ENCODE results near the gene OR51B6.
A peak's percentile ranks its signal among the peaks of the same experiment; 100 is the strongest.
"Not testable (repeated sequence)": the region's sequence is repeated elsewhere in the genome, so short reads cannot be mapped to it uniquely, and the experiment has no call there.

DNA sequence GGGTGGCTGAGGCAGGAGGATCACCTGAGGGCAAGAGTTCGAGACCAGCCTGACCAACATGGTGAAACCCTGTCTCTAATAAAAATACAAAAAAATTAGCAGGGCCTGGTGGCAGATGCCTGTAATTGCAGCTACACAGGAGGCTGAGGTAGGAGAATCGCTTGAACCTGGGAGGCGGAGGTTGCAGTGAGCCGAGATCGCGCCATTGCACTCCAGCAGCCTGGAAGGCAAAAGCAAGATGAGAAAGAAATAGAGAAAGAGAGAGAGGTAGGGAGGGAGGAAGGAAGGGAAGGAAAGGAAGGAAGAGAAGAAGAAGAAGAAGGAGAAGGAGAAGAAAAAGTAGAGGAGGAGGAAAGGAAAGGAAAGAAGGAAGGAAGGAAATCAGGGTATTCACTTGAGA is 15.1 kb downstream of the OR51B6 start:
- TF ChIP-seq, protein P1, sequence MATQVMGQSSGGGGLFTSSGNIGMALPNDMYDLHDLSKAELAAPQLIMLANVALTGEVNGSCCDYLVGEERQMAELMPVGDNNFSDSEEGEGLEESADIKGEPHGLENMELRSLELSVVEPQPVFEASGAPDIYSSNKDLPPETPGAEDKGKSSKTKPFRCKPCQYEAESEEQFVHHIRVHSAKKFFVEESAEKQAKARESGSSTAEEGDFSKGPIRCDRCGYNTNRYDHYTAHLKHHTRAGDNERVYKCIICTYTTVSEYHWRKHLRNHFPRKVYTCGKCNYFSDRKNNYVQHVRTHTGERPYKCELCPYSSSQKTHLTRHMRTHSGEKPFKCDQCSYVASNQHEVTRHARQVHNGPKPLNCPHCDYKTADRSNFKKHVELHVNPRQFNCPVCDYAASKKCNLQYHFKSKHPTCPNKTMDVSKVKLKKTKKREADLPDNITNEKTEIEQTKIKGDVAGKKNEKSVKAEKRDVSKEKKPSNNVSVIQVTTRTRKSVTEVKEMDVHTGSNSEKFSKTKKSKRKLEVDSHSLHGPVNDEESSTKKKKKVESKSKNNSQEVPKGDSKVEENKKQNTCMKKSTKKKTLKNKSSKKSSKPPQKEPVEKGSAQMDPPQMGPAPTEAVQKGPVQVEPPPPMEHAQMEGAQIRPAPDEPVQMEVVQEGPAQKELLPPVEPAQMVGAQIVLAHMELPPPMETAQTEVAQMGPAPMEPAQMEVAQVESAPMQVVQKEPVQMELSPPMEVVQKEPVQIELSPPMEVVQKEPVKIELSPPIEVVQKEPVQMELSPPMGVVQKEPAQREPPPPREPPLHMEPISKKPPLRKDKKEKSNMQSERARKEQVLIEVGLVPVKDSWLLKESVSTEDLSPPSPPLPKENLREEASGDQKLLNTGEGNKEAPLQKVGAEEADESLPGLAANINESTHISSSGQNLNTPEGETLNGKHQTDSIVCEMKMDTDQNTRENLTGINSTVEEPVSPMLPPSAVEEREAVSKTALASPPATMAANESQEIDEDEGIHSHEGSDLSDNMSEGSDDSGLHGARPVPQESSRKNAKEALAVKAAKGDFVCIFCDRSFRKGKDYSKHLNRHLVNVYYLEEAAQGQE (IDR thresholded peaks at IDR 0.05; ENCODE audit: unreplicated experiment) = not testable (repeated sequence)
- TF ChIP-seq, protein P2, sequence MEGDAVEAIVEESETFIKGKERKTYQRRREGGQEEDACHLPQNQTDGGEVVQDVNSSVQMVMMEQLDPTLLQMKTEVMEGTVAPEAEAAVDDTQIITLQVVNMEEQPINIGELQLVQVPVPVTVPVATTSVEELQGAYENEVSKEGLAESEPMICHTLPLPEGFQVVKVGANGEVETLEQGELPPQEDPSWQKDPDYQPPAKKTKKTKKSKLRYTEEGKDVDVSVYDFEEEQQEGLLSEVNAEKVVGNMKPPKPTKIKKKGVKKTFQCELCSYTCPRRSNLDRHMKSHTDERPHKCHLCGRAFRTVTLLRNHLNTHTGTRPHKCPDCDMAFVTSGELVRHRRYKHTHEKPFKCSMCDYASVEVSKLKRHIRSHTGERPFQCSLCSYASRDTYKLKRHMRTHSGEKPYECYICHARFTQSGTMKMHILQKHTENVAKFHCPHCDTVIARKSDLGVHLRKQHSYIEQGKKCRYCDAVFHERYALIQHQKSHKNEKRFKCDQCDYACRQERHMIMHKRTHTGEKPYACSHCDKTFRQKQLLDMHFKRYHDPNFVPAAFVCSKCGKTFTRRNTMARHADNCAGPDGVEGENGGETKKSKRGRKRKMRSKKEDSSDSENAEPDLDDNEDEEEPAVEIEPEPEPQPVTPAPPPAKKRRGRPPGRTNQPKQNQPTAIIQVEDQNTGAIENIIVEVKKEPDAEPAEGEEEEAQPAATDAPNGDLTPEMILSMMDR (conservative IDR thresholded peaks at IDR 0.05; ENCODE audit: low read depth in 2 of 2) = peak in 1 of 2 experiments; percentile 40; a peak in 2 of 4 replicates
- TF ChIP-seq POLR2AphosphoS5 (IDR thresholded peaks at IDR 0.05; ENCODE audit: low read depth); EZH2 (IDR thresholded peaks at IDR 0.05; ENCODE audit: low read depth, unreplicated experiment); JUNB (IDR thresholded peaks at IDR 0.05; ENCODE audit: unreplicated experiment); EZH2phosphoT487 (IDR thresholded peaks at IDR 0.05; ENCODE audit: unreplicated experiment): not testable (repeated sequence)
- TF ChIP-seq, protein P3, sequence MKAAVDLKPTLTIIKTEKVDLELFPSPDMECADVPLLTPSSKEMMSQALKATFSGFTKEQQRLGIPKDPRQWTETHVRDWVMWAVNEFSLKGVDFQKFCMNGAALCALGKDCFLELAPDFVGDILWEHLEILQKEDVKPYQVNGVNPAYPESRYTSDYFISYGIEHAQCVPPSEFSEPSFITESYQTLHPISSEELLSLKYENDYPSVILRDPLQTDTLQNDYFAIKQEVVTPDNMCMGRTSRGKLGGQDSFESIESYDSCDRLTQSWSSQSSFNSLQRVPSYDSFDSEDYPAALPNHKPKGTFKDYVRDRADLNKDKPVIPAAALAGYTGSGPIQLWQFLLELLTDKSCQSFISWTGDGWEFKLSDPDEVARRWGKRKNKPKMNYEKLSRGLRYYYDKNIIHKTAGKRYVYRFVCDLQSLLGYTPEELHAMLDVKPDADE (IDR thresholded peaks at IDR 0.05) = not testable (repeated sequence)
- TF ChIP-seq, protein P4, sequence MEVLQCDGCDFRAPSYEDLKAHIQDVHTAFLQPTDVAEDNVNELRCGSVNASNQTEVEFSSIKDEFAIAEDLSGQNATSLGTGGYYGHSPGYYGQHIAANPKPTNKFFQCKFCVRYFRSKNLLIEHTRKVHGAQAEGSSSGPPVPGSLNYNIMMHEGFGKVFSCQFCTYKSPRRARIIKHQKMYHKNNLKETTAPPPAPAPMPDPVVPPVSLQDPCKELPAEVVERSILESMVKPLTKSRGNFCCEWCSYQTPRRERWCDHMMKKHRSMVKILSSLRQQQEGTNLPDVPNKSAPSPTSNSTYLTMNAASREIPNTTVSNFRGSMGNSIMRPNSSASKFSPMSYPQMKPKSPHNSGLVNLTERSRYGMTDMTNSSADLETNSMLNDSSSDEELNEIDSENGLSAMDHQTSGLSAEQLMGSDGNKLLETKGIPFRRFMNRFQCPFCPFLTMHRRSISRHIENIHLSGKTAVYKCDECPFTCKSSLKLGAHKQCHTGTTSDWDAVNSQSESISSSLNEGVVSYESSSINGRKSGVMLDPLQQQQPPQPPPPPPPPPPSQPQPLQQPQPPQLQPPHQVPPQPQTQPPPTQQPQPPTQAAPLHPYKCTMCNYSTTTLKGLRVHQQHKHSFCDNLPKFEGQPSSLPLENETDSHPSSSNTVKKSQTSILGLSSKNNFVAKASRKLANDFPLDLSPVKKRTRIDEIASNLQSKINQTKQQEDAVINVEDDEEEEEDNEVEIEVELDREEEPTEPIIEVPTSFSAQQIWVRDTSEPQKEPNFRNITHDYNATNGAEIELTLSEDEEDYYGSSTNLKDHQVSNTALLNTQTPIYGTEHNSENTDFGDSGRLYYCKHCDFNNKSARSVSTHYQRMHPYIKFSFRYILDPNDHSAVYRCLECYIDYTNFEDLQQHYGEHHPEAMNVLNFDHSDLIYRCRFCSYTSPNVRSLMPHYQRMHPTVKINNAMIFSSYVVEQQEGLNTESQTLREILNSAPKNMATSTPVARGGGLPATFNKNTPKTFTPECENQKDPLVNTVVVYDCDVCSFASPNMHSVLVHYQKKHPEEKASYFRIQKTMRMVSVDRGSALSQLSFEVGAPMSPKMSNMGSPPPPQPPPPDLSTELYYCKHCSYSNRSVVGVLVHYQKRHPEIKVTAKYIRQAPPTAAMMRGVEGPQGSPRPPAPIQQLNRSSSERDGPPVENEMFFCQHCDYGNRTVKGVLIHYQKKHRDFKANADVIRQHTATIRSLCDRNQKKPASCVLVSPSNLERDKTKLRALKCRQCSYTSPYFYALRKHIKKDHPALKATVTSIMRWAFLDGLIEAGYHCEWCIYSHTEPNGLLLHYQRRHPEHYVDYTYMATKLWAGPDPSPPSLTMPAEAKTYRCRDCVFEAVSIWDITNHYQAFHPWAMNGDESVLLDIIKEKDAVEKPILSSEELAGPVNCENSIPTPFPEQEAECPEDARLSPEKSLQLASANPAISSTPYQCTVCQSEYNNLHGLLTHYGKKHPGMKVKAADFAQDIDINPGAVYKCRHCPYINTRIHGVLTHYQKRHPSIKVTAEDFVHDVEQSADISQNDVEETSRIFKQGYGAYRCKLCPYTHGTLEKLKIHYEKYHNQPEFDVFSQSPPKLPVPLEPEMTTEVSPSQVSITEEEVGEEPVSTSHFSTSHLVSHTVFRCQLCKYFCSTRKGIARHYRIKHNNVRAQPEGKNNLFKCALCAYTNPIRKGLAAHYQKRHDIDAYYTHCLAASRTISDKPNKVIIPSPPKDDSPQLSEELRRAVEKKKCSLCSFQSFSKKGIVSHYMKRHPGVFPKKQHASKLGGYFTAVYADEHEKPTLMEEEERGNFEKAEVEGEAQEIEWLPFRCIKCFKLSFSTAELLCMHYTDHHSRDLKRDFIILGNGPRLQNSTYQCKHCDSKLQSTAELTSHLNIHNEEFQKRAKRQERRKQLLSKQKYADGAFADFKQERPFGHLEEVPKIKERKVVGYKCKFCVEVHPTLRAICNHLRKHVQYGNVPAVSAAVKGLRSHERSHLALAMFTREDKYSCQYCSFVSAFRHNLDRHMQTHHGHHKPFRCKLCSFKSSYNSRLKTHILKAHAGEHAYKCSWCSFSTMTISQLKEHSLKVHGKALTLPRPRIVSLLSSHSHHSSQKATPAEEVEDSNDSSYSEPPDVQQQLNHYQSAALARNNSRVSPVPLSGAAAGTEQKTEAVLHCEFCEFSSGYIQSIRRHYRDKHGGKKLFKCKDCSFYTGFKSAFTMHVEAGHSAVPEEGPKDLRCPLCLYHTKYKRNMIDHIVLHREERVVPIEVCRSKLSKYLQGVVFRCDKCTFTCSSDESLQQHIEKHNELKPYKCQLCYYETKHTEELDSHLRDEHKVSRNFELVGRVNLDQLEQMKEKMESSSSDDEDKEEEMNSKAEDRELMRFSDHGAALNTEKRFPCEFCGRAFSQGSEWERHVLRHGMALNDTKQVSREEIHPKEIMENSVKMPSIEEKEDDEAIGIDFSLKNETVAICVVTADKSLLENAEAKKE (CRISPR knock-in tag; IDR thresholded peaks at IDR 0.05) = not testable (repeated sequence)

Data from GM23338 (cell line).